ENCODE data around the gene EXOC1. TPM values are rescaled to one million over a fixed set of nuclear protein-coding genes. Genes with fewer than 3 reads are reported as not detected.

Gene EXOC1
- total and polyA plus RNA-seq, 12 donors = 14.2 to 44.2 (median 29.2) TPM

DNA sequence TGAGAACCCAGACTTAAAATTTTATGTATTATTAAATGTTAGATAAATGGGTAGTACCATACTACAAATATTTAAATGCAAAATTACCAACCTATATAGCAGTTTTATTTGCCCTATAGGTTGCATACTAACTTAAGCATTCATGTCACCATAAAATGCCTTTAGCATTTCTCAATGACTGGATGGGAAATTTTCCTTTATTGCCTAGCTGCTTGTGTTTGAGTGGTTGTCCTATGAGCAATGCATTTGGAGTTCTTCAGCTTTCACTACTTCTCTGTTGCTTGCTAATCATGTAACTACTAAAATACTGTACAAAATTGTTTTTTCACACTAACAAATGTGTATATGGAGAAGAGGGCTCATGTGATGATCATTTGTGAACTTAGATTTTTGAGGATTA, 51.1 kb downstream of the EXOC1 start:
- H3K4me1 ChIP-seq (replicated peaks in 1 of 2) = peaks cover 0 to 11% of the 10 kb centered on the region in 2 donors
- no peaks in the 10 kb centered on the region for H3K27me3 ChIP-seq
- TF ChIP-seq POLR2A (IDR thresholded peaks at IDR 0.05) = no peak
- TF ChIP-seq, protein P1, sequence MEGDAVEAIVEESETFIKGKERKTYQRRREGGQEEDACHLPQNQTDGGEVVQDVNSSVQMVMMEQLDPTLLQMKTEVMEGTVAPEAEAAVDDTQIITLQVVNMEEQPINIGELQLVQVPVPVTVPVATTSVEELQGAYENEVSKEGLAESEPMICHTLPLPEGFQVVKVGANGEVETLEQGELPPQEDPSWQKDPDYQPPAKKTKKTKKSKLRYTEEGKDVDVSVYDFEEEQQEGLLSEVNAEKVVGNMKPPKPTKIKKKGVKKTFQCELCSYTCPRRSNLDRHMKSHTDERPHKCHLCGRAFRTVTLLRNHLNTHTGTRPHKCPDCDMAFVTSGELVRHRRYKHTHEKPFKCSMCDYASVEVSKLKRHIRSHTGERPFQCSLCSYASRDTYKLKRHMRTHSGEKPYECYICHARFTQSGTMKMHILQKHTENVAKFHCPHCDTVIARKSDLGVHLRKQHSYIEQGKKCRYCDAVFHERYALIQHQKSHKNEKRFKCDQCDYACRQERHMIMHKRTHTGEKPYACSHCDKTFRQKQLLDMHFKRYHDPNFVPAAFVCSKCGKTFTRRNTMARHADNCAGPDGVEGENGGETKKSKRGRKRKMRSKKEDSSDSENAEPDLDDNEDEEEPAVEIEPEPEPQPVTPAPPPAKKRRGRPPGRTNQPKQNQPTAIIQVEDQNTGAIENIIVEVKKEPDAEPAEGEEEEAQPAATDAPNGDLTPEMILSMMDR (IDR thresholded peaks at IDR 0.05) = no peak
- intact Hi-C loops (cut with DNase I) = no loop called here
- no peaks in the 10 kb centered on the region for H3K36me3 ChIP-seq (replicated peaks in 1 of 2)
- H3K4me3 ChIP-seq = no peak overlapping the region
- no peak for DNase-seq
- H3K27ac ChIP-seq = no peak overlapping the region
- H3K9me3 ChIP-seq (replicated peaks in 1 of 3) = no peaks in the 10 kb centered on the region

DNA sequence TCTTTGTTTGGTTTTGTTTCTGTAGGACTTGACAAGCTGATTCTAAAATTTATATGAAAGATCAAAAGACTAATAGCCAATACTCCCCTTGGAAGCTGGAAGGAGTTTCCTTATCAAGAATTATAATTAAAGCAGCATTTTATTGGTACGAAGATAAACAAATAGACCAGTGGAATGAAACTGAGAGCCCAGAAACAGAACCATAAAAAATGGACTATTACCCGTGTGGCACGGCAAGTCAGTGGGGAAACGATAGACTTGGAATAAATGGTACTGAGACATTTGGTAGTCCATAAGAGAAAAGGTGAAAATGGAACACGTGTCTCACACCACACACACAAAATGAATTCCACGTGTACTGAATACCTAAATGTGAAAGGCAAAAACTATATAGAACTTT, 52.9 kb downstream of the EXOC1 start:
- Histone ChIP-seq H3K27me3 (no peaks in the 10 kb centered on the region), H3K36me3 (replicated peaks in 1 of 2) (no peaks in the 10 kb centered on the region), H3K4me1 (replicated peaks in 1 of 2) (peaks cover 0 to 11% of the 10 kb centered on the region in 2 donors), H3K4me3 (no peak overlapping the region), H3K27ac (no peak overlapping the region), H3K9me3 (replicated peaks in 1 of 3) (no peaks in the 10 kb centered on the region)
- 78 to 86% (median 80%) methylated on average over 6 of the region's 6 CpGs for WGBS, 4 donors
- no peak for TF ChIP-seq POLR2A (IDR thresholded peaks at IDR 0.05)
- TF ChIP-seq, protein P1 (IDR thresholded peaks at IDR 0.05) = no peak
- no peak for DNase-seq
- intact Hi-C loops (cut with DNase I) = no loop called here

DNA sequence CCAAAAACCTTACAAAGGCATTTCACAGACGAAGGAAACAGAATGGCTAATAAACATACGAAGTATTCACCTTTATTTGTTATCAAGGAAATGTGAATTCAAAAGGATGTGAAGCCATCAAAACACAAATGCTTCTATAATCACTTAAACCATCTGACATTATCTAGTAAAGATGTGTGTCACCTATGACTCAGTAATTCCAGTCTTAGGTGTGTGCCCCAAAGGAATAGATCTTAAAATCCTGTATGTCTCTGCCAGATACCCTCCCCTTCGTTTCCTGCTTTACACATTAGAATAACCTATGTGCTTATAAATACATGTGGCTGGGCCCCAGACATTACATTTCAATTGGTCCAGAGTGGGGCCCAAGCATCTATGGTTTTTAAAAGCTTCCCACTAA, 53.5 kb downstream of the EXOC1 start:
- H3K9me3 ChIP-seq (replicated peaks in 1 of 3) = no peaks in the 10 kb centered on the region
- H3K4me1 ChIP-seq (replicated peaks in 1 of 2) = peaks cover 0 to 11% of the 10 kb centered on the region in 2 donors
- no peak for DNase-seq
- no peaks in the 10 kb centered on the region for H3K36me3 ChIP-seq (replicated peaks in 1 of 2)
- intact Hi-C loops (cut with DNase I) = no loop called here
- no peaks in the 10 kb centered on the region for H3K27me3 ChIP-seq
- H3K4me3 ChIP-seq = no peak overlapping the region
- no peak for TF ChIP-seq POLR2A (IDR thresholded peaks at IDR 0.05)
- TF ChIP-seq, protein P1 (IDR thresholded peaks at IDR 0.05) = no peak
- no peak overlapping the region for H3K27ac ChIP-seq
- whole genome bisulfite sequencing, 4 donors = 59 to 72% (median 60%) methylated on average over 3 of the region's 3 CpGs

DNA sequence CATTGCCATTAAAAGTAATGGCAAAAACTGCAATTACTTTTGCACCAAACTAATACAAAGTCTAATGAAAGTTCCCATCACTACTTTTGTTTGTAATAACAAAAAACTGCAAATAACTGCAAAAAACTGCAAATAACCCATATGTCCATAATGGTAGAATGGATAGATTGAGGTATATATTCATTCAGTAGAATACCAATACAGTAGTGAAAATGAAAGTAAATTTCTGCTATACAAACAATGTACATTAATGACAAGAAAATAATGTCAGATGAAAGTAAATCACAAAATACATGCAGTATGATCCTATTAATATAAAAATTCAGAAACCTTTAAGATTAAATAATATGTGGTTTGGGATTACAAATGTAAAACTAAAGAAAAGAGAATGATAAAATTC, 54.0 kb downstream of the EXOC1 start:
- Histone ChIP-seq H3K4me3 (no peak overlapping the region), H3K4me1 (replicated peaks in 1 of 2) (peaks cover 0 to 11% of the 10 kb centered on the region in 2 donors), H3K27ac (no peak overlapping the region), H3K36me3 (replicated peaks in 1 of 2) (no peaks in the 10 kb centered on the region), H3K9me3 (replicated peaks in 1 of 3) (no peaks in the 10 kb centered on the region), H3K27me3 (no peaks in the 10 kb centered on the region)
- no peak for DNase-seq
- no peak for TF ChIP-seq POLR2A (IDR thresholded peaks at IDR 0.05)
- TF ChIP-seq, protein P1 (IDR thresholded peaks at IDR 0.05) = no peak
- intact Hi-C loops (cut with DNase I) = no loop called here

Measured in adrenal gland (tissue), 12 donors.